Mesenchymal stem cell (in vitro differentiated cells and primary cell): ENCODE data around the gene AASDH.

ENCODE experiments used
- DNase-seq: peaks from one replicate; pipeline ENCODE4 v3.0.0-alpha.2; 2013
- H2AFZ ChIP-seq: one replicate; pipeline ENCODE4 v1.6.1; 2013; ENCODE audit warnings: low read depth, mild to moderate bottlenecking, control low read depth, inconsistent platforms, low read length, moderate library complexity
- H2AK5ac ChIP-seq: 2 replicates; pipeline ENCODE4 v1.6.1; 2013; ENCODE audit warnings: low read length, moderate library complexity, mild to moderate bottlenecking, inconsistent platforms; ENCODE audit not compliant: severe bottlenecking
- H2BK120ac ChIP-seq: one replicate; pipeline ENCODE4 v1.6.1; 2013; ENCODE audit warnings: low read depth, mild to moderate bottlenecking, inconsistent platforms, low read length, moderate library complexity
- H2BK12ac ChIP-seq, 2 experiments: one replicate each; pipeline ENCODE4 v1.6.1; 2013; ENCODE audit warnings: inconsistent platforms in 2 of 2, low read length in 2 of 2, mild to moderate bottlenecking in 2 of 2, moderate library complexity in 2 of 2, control low read depth in 1 of 2
- H2BK15ac ChIP-seq: one replicate; pipeline ENCODE4 v1.6.1; 2013; ENCODE audit warnings: mild to moderate bottlenecking, low read depth, inconsistent platforms; ENCODE audit not compliant: poor library complexity, severe bottlenecking
- H2BK5ac ChIP-seq: 2 replicates; pipeline ENCODE4 v1.6.1; 2013; ENCODE audit warnings: low read depth, mild to moderate bottlenecking, low read length, control low read depth, inconsistent platforms; ENCODE audit not compliant: poor library complexity, severe bottlenecking
- H3K14ac ChIP-seq, 2 experiments: one replicate each; pipeline ENCODE4 v1.6.1; 2013; ENCODE audit warnings: inconsistent platforms in 2 of 2, low read length in 2 of 2, control low read depth in 1 of 2, mild to moderate bottlenecking in 1 of 2, moderate library complexity in 1 of 2
- H3K18ac ChIP-seq, 2 experiments: one replicate each; pipeline ENCODE4 v1.6.1; 2013; ENCODE audit warnings: inconsistent platforms in 2 of 2, low read length in 2 of 2, control low read depth in 1 of 2, low read depth in 1 of 2, mild to moderate bottlenecking in 1 of 2
- H3K23ac ChIP-seq, 2 experiments: one replicate each; pipeline ENCODE4 v1.6.1; 2013; ENCODE audit warnings: inconsistent platforms in 2 of 2, low read length in 2 of 2, mild to moderate bottlenecking in 2 of 2, moderate library complexity in 2 of 2, control low read depth in 1 of 2
- H3K27ac ChIP-seq: 2 replicates; pipeline ENCODE4 v1.5.1; 2013; ENCODE audit warnings: mild to moderate bottlenecking, moderate library complexity, low read length, control low read depth, inconsistent platforms; ENCODE audit not compliant: poor library complexity, severe bottlenecking
- H3K27me3 ChIP-seq, 2 experiments: 2 replicates each; pipeline versions ENCODE4 v1.6.1 to v1.7.0; 2013; ENCODE audit warnings: low read length in 2 of 2, mild to moderate bottlenecking in 2 of 2, moderate library complexity in 2 of 2, control low read depth in 1 of 2, inconsistent platforms in 1 of 2; ENCODE audit not compliant: control insufficient read depth in 1 of 2, insufficient read depth in 1 of 2
- H3K36me3 ChIP-seq, 2 experiments: 2 replicates each; pipeline versions ENCODE4 v1.6.1 to v1.7.0; 2013; ENCODE audit warnings: low read length in 2 of 2, control low read depth in 1 of 2, inconsistent platforms in 1 of 2, low read depth in 1 of 2, mild to moderate bottlenecking in 1 of 2; ENCODE audit not compliant: insufficient read depth in 2 of 2, control insufficient read depth in 1 of 2
- H3K4ac ChIP-seq, 2 experiments: one replicate each; pipeline ENCODE4 v1.6.1; 2013; ENCODE audit warnings: inconsistent platforms in 2 of 2, low read length in 2 of 2, mild to moderate bottlenecking in 2 of 2, moderate library complexity in 2 of 2, control low read depth in 1 of 2, low read depth in 1 of 2
- H3K4me1 ChIP-seq: 2 replicates; pipeline ENCODE4 v1.6.1; 2013; ENCODE audit warnings: low read depth, low read length, control low read depth; ENCODE audit not compliant: control insufficient read depth, insufficient read depth
- H3K4me2 ChIP-seq: 2 replicates; pipeline ENCODE4 v1.6.1; 2013; ENCODE audit warnings: low read length, mild to moderate bottlenecking, inconsistent platforms; ENCODE audit not compliant: poor library complexity, severe bottlenecking
- H3K4me3 ChIP-seq, 2 experiments: 2 replicates each; pipeline versions ENCODE4 v1.5.1 to v1.7.0; 2013; ENCODE audit warnings: low read length in 2 of 2, mild to moderate bottlenecking in 2 of 2, control low read depth in 1 of 2, low read depth in 1 of 2; ENCODE audit not compliant: insufficient read depth in 1 of 2
- H3K79me1 ChIP-seq: replicated peaks from 2 replicates; pipeline ENCODE4 v1.6.1; 2013; ENCODE audit warnings: mild to moderate bottlenecking, control low read depth, low read length, inconsistent platforms; ENCODE audit not compliant: poor library complexity, severe bottlenecking
- H3K9ac ChIP-seq: 2 replicates; pipeline ENCODE4 v1.7.0; 2013; ENCODE audit warnings: mild to moderate bottlenecking, low read length, moderate library complexity
- H3K9me3 ChIP-seq: 2 replicates; pipeline ENCODE4 v1.7.0; 2013; ENCODE audit warnings: mild to moderate bottlenecking, low read length; ENCODE audit not compliant: control insufficient read depth
- H4K8ac ChIP-seq: one replicate; pipeline ENCODE4 v1.6.1; 2013; ENCODE audit warnings: inconsistent platforms, mild to moderate bottlenecking, low read length, moderate library complexity
- H4K91ac ChIP-seq: one replicate; pipeline ENCODE4 v1.6.1; 2013; ENCODE audit warnings: mild to moderate bottlenecking, low read length, inconsistent platforms
- WGBS: methylation state at CpG from one replicate; pipeline ENCODE4 v1.1.7; 2013; ENCODE audit warnings: mixed read lengths; 5-methylcytosine and 5-hydroxymethylcytosine counted together

Gene AASDH

GRCh38 chr4:56433280-56433679 is 46.0 kb upstream of the AASDH start:
- Histone ChIP-seq H3K27me3 (no peaks in the 10 kb centered on the region), H3K4me2 (no peak overlapping the region), H3K18ac (no peak overlapping the region), H3K4me1 (peaks cover 3% of the 10 kb centered on the region), H3K27ac (no peak overlapping the region), H3K14ac (no peak overlapping the region), H2BK12ac (no peak overlapping the region), H2BK15ac (no peak overlapping the region), H4K8ac (no peak overlapping the region), H3K23ac (no peak overlapping the region), H3K9me3 (no peaks in the 10 kb centered on the region), H3K4me3 (no peak overlapping the region), H3K9ac (no peak overlapping the region), H3K4ac (no peak overlapping the region), H2AFZ (no peak overlapping the region), H2BK5ac (no peak overlapping the region), H2AK5ac (no peak overlapping the region), H3K36me3 (no peaks in the 10 kb centered on the region), H2BK120ac (no peak overlapping the region), H4K91ac (no peak overlapping the region), H3K79me1 (no peaks in the 10 kb centered on the region)
- no peak for DNase-seq

GRCh38 chr4:56430203-56430602 is 42.9 kb upstream of the AASDH start:
- Histone ChIP-seq H3K14ac (no peak overlapping the region), H2BK5ac (no peak overlapping the region), H3K27me3 (no peaks in the 10 kb centered on the region), H4K8ac (no peak overlapping the region), H3K4me1 (peaks cover 3% of the 10 kb centered on the region), H3K9ac (no peak overlapping the region), H3K79me1 (peaks cover 4% of the 10 kb centered on the region), H3K27ac (no peak overlapping the region), H3K23ac (no peak overlapping the region), H3K9me3 (no peaks in the 10 kb centered on the region), H3K4me2 (no peak overlapping the region), H2AFZ (no peak overlapping the region), H2BK12ac (no peak overlapping the region), H2BK15ac (no peak overlapping the region), H2BK120ac (no peak overlapping the region), H3K4me3 (no peak overlapping the region), H3K4ac (no peak overlapping the region), H3K18ac (no peak overlapping the region), H4K91ac (no peak overlapping the region), H3K36me3 (no peaks in the 10 kb centered on the region), H2AK5ac (no peak overlapping the region)
- 100% methylated on average over 2 of the region's 2 CpGs for WGBS
- DNase-seq = no peak

GRCh38 chr4:56427179-56427578 is 39.9 kb upstream of the AASDH start:
- H3K27ac ChIP-seq = no peak overlapping the region
- no peak overlapping the region for H3K4me2 ChIP-seq
- no peak overlapping the region for H2BK5ac ChIP-seq
- H2AK5ac ChIP-seq = no peak overlapping the region
- H3K36me3 ChIP-seq = no peaks in the 10 kb centered on the region
- H3K23ac ChIP-seq = no peak overlapping the region
- H2BK15ac ChIP-seq = no peak overlapping the region
- H3K9me3 ChIP-seq = no peaks in the 10 kb centered on the region
- H3K18ac ChIP-seq = no peak overlapping the region
- no peak overlapping the region for H4K8ac ChIP-seq
- no peak overlapping the region for H4K91ac ChIP-seq
- DNase-seq = no peak
- no peaks in the 10 kb centered on the region for H3K27me3 ChIP-seq
- no peak overlapping the region for H3K4me3 ChIP-seq
- no peak overlapping the region for H2BK12ac ChIP-seq
- no peak overlapping the region for H2BK120ac ChIP-seq
- no peak overlapping the region for H3K9ac ChIP-seq
- H2AFZ ChIP-seq = no peak overlapping the region
- 100% methylated on average over 1 of the region's 1 CpG for WGBS
- no peak overlapping the region for H3K14ac ChIP-seq
- no peaks in the 10 kb centered on the region for H3K4me1 ChIP-seq
- H3K79me1 ChIP-seq = peaks cover 14% of the 10 kb centered on the region
- H3K4ac ChIP-seq = no peak overlapping the region

GRCh38 chr4:56426273-56426672 is 39.0 kb upstream of the AASDH start:
- no peak for DNase-seq
- no peak overlapping the region for H3K4me3 ChIP-seq
- no peak overlapping the region for H2AK5ac ChIP-seq
- no peak overlapping the region for H3K27ac ChIP-seq
- H3K14ac ChIP-seq = no peak overlapping the region
- H3K79me1 ChIP-seq = peaks cover 21% of the 10 kb centered on the region
- H2BK15ac ChIP-seq = no peak overlapping the region
- no peaks in the 10 kb centered on the region for H3K36me3 ChIP-seq
- no peak overlapping the region for H2BK12ac ChIP-seq
- no peak overlapping the region for H3K4ac ChIP-seq
- no peak overlapping the region for H4K91ac ChIP-seq
- no peak overlapping the region for H3K23ac ChIP-seq
- H3K9ac ChIP-seq = no peak overlapping the region
- H2AFZ ChIP-seq = no peak overlapping the region
- H3K4me2 ChIP-seq = no peak overlapping the region
- no peaks in the 10 kb centered on the region for H3K4me1 ChIP-seq
- 96% methylated on average over 6 of the region's 6 CpGs for WGBS
- H2BK5ac ChIP-seq = no peak overlapping the region
- no peak overlapping the region for H2BK120ac ChIP-seq
- no peak overlapping the region for H4K8ac ChIP-seq
- H3K9me3 ChIP-seq = no peaks in the 10 kb centered on the region
- no peaks in the 10 kb centered on the region for H3K27me3 ChIP-seq
- no peak overlapping the region for H3K18ac ChIP-seq
